Smooth muscle cell of trachea (primary cell): Measurements from ENCODE around the gene RPL18. TPM values are rescaled to one million over a fixed set of nuclear protein-coding genes. Genes with fewer than 3 reads are reported as not detected.

Experiments
- total RNA-seq: library from RNA; depleted of rRNA; stranded (reverse); fragments of >200 nt; gene quantifications from 2 replicates; pipeline ENCODE4 v1.2.1, GENCODE V29; 2014

The RPL18 gene
- total RNA-seq, result 1,963 and 2,036 TPM in 2 replicates

GRCh38 chr19:48618916-48619691 lies at the start of gene RPL18, which contains the start of gene SPHK2:
Gene RPL18, minus strand, starts transcription at chr19:48619178. Its CDS starts 35 bp downstream, at chr19:48619143.
Gene SPHK2, plus strand, starts transcription at chr19:48619506. Its CDS starts 1,009 bp downstream, at chr19:48620515.

GRCh38 chr19:48646001-48646721 lies 27.2 kb upstream of the RPL18 start, which contains the start of gene CA11:
Gene CA11, minus strand, starts transcription at chr19:48646187. Its CDS starts 555 bp downstream, at chr19:48645632.

GRCh38 chr19:48636859-48637448 lies 18.0 kb upstream of the RPL18 start, which contains the start of gene DBP:
Gene DBP, minus strand, starts transcription at chr19:48637379. Its CDS starts 385 bp downstream, at chr19:48636994.

GRCh38 chr19:48614436-48615230 lies 4.3 kb downstream of the RPL18 start, which contains the start of gene FAM83E:
Gene FAM83E, minus strand, starts transcription at chr19:48615076. Its CDS starts 1,704 bp downstream, at chr19:48613372.

GRCh38 chr19:48606463-48607358 lies 12.3 kb downstream of the RPL18 start, which contains the start of gene SPACA4:
Gene SPACA4, plus strand, starts transcription at chr19:48606742. Its CDS starts 237 bp downstream, at chr19:48606979.

Other genes starting within 250 kb of the RPL18 start
- 66.0 and 96.4 TPM in 2 replicates for gene KDELR1, start 227.6 kb downstream of the RPL18 start, total RNA-seq
- 0.33 and 0.58 TPM in 2 replicates for gene GRIN2D, start 225.5 kb downstream of the RPL18 start, total RNA-seq
- 28.5 and 30.8 TPM in 2 replicates for gene GRWD1, start 173.2 kb downstream of the RPL18 start, total RNA-seq
- gene KCNJ14, start 163.6 kb downstream of the RPL18 start, total RNA-seq, result 0.29 and 1.2 TPM in 2 replicates
- gene CYTH2, start 149.8 kb downstream of the RPL18 start, total RNA-seq, result 22.7 and 32.6 TPM in 2 replicates
- 0.15 and 0.50 TPM in 2 replicates for gene LMTK3, start 107.3 kb downstream of the RPL18 start, total RNA-seq
- gene SULT2B1, start 67.0 kb downstream of the RPL18 start, total RNA-seq, result not detected in 2 replicates
- gene SPACA4, start 12.4 kb downstream of the RPL18 start, total RNA-seq, result not detected in 2 replicates
- gene FAM83E, start 4.1 kb downstream of the RPL18 start, total RNA-seq, result under 0.01 and 0.33 TPM in 2 replicates
- 13.4 and 18.0 TPM in 2 replicates for gene SPHK2, start 328 bp upstream of the RPL18 start, total RNA-seq
- 11.6 and 14.1 TPM in 2 replicates for gene DBP, start 18.2 kb upstream of the RPL18 start, total RNA-seq
- 1.6 and 2.8 TPM in 2 replicates for gene CA11, start 27.0 kb upstream of the RPL18 start, total RNA-seq
- under 0.01 and 0.33 TPM in 2 replicates for gene NTN5, start 53.8 kb upstream of the RPL18 start, total RNA-seq
- not detected in 2 replicates for gene FUT2, start 76.8 kb upstream of the RPL18 start, total RNA-seq
- 1.9 and 3.8 TPM in 2 replicates for gene MAMSTR, start 100.5 kb upstream of the RPL18 start, total RNA-seq
- gene RASIP1, start 121.4 kb upstream of the RPL18 start, total RNA-seq, result 1.0 and 2.8 TPM in 2 replicates
- gene IZUMO1, start 127.7 kb upstream of the RPL18 start, total RNA-seq, result not detected in 2 replicates
- gene FUT1, start 133.5 kb upstream of the RPL18 start, total RNA-seq, result under 0.01 TPM in 2 replicates
- not detected in 2 replicates for gene FGF21, start 136.3 kb upstream of the RPL18 start, total RNA-seq
- gene BCAT2, start 191.9 kb upstream of the RPL18 start, total RNA-seq, result 46.4 and 51.6 TPM in 2 replicates
- gene HSD17B14, start 217.3 kb upstream of the RPL18 start, total RNA-seq, result 6.0 TPM in 2 replicates
- gene PLEKHA4, start 249.4 kb upstream of the RPL18 start, total RNA-seq, result 33.5 and 35.4 TPM in 2 replicates